K562 (cell line): ENCODE measurements around the gene SCARF2. TPM values are rescaled to one million over a fixed set of nuclear protein-coding genes. Genes with fewer than 3 reads are reported as not detected.

ENCODE experiments used
- CAMTA2 ChIP-seq: fragments of 250-450 bp; sonication (Bioruptor Pico); conservative IDR thresholded peaks from 2 replicates; pipeline ENCODE4 v1.5.1; 2022
- CBFB ChIP-seq: sonication (generic); formaldehyde crosslinking; IDR thresholded peaks from 2 replicates; pipeline ENCODE4 v1.4.0; 2020; ENCODE audit warnings: mild to moderate bottlenecking, missing genetic modification reagents
- CGGBP1 ChIP-seq: fragments of 250-450 bp; sonication (Bioruptor Pico); IDR thresholded peaks from 2 replicates; pipeline ENCODE4 v1.9.0; 2021; ENCODE audit warnings: mild to moderate bottlenecking
- CXXC5 ChIP-seq: fragments of 250-450 bp; sonication (Bioruptor Pico); IDR thresholded peaks from 2 replicates; pipeline ENCODE4 v1.8.0; 2022; ENCODE audit warnings: inconsistent platforms, mild to moderate bottlenecking, moderate library complexity
- E4F1 ChIP-seq: fragments of 250-450 bp; sonication (Bioruptor Pico); IDR thresholded peaks from 2 replicates; pipeline ENCODE4 v1.5.0; 2021; ENCODE audit warnings: mild to moderate bottlenecking, borderline replicate concordance
- ERF ChIP-seq: fragments of 450-650 bp; formaldehyde crosslinking; IDR thresholded peaks from 2 replicates; pipeline ENCODE4 v1.4.0; 2020; ENCODE audit warnings: mild to moderate bottlenecking, mixed read lengths
- ETS2 ChIP-seq: IDR thresholded peaks from 2 replicates; pipeline ENCODE4 v1.6.1; 2016; ENCODE audit warnings: borderline replicate concordance, missing genetic modification characterization, mild to moderate bottlenecking, moderate library complexity, missing compliant biosample characterization; ENCODE audit not compliant: poor library complexity, severe bottlenecking
- HDAC6 ChIP-seq: IDR thresholded peaks from 2 replicates; pipeline ENCODE4 v1.6.1; 2012; ENCODE audit warnings: low read depth, mild to moderate bottlenecking, control low read depth, inconsistent platforms, low read length, moderate library complexity
- PREB ChIP-seq: sonication (generic); formaldehyde crosslinking; IDR thresholded peaks from 2 replicates; pipeline ENCODE4 v1.8.1; 2023; ENCODE audit warnings: mild to moderate bottlenecking, missing genetic modification reagents
- PURB ChIP-seq: sonication (generic); formaldehyde crosslinking; IDR thresholded peaks from 2 replicates; pipeline ENCODE4 v1.9.0; 2021; ENCODE audit warnings: low read depth, mild to moderate bottlenecking, missing genetic modification reagents
- SRSF9 ChIP-seq: fragments of 200-400 bp; formaldehyde crosslinking; IDR thresholded peaks from 2 replicates; pipeline ENCODE4 v1.6.1; 2017; ENCODE audit warnings: low read depth, low read length, borderline replicate concordance
- STAG1 ChIP-seq: sonication (generic); formaldehyde crosslinking; IDR thresholded peaks from 2 replicates; pipeline ENCODE4 v1.5.0; 2020; ENCODE audit warnings: missing genetic modification reagents, borderline replicate concordance
- STAT6 ChIP-seq: sonication (generic); formaldehyde crosslinking; IDR thresholded peaks from 2 replicates; pipeline ENCODE4 v1.8.1; 2023; ENCODE audit warnings: mild to moderate bottlenecking, missing genetic modification reagents
- THAP12 ChIP-seq: fragments of 250-450 bp; sonication (Bioruptor Pico); IDR thresholded peaks from 2 replicates; pipeline ENCODE4 v1.9.0; 2021; ENCODE audit warnings: mild to moderate bottlenecking, inconsistent platforms
- ZFP91 ChIP-seq: sonication (generic); formaldehyde crosslinking; IDR thresholded peaks from 2 replicates; pipeline ENCODE4 v1.8.0; 2022; ENCODE audit warnings: mild to moderate bottlenecking, missing genetic modification reagents
- ZNF57 ChIP-seq: fragments of 450-650 bp; formaldehyde crosslinking; IDR thresholded peaks from 2 replicates; pipeline ENCODE4 v1.4.0; 2020; ENCODE audit warnings: mild to moderate bottlenecking, moderate library complexity
- polyA plus RNA-seq, 8 experiments: library from polyadenylated mRNA; depleted of rRNA in 4 of 8; stranded (reverse) in 5 of 8; unstranded in 3 of 8; fragments of >200 nt; fragmentation: Nextera tagmentation in 2 of 8; fragmentation: Illumina TruSeq in 1 of 8; extraction: Ambion mirVana in 2 of 8; extraction: Trizol in 1 of 8; gene quantifications; 2 replicates each; pipeline versions ENCODE4 v1.2.1 to v1.2.3, GENCODE V29; 2011 to 2014; ENCODE audit warnings: inconsistent platforms in 1 of 8, missing spikeins in 1 of 8
- total RNA-seq, 7 experiments: library from RNA; depleted of rRNA in 6 of 7; stranded (reverse); fragments of >200 nt in 6 of 7; fragmentation: Illumina TruSeq in 2 of 7; extraction: Trizol in 2 of 7; gene quantifications; 2 replicates each; pipeline versions ENCODE4 v1.2.1 to v1.2.3, GENCODE V29; 2011 to 2021; ENCODE audit warnings: low replicate concordance in 1 of 7

Gene SCARF2
- total and polyA plus RNA-seq, 9 of the 15 experiments (the other 6 are each of a cell fraction or from before 2014, with no cell fraction given), result 0.06 to 0.32 (median 0.21) TPM; not detected in 5

GRCh38 chr22:20457506-20458240 is 20.0 kb upstream of the SCARF2 start (continued):
- TF ChIP-seq CXXC5 (CRISPR knock-in tag) (no peak), CAMTA2 (CRISPR knock-in tag) (no peak), ZNF57 (no peak), THAP12 (CRISPR knock-in tag) (peak; percentile 67), PURB (no peak), SRSF9 (no peak), PREB (no peak), ZFP91 (CRISPR knock-in tag) (no peak; the same call in 1 of the 2 replicates), CGGBP1 (CRISPR knock-in tag) (no peak), HDAC6 (no peak), STAT6 (peak; percentile 83; the same call in 1 of the 2 replicates), ETS2 (no peak), ERF (CRISPR knock-in tag) (no peak), CBFB (CRISPR knock-in tag) (0 out of 2 replicates have a peak, but pooled peaks have one; percentile 5), E4F1 (no peak), STAG1 (peak; percentile 30; the same call in 1 of the 2 replicates)
